Immature natural killer cell (primary cell): ENCODE measurements around the gene SHBG. TPM values are rescaled to one million over a fixed set of nuclear protein-coding genes. Genes with fewer than 3 reads are reported as not detected.
"Not testable (repeated sequence)": the region's sequence is repeated elsewhere in the genome, so short reads cannot be mapped to it uniquely, and the experiment has no call there.

ENCODE experiments used
- DNase-seq, 3 donors: peaks; one replicate each; pipeline ENCODE4 v3.0.0; 2022; ENCODE audit warnings: mixed read lengths in 1 of 3
- H3K27ac Mint-ChIP-seq, 6 donors: one replicate each; pipeline ENCODE4 v1.8.0; 2020; ENCODE audit warnings: mixed read lengths in 6 of 6, mild to moderate bottlenecking in 5 of 6, inconsistent platforms in 4 of 6, moderate library complexity in 3 of 6
- H3K27me3 Mint-ChIP-seq, 3 donors: one replicate each; pipeline ENCODE4 v1.8.0; 2020 to 2021; ENCODE audit warnings: low read depth in 3 of 3, mild to moderate bottlenecking in 3 of 3, mixed read lengths in 3 of 3, moderate library complexity in 3 of 3, inconsistent platforms in 1 of 3
- H3K36me3 Mint-ChIP-seq, 3 donors: one replicate each; pipeline ENCODE4 v1.8.0; 2020; ENCODE audit warnings: mixed read lengths in 3 of 3, inconsistent platforms in 2 of 3, mild to moderate bottlenecking in 2 of 3
- H3K4me1 Mint-ChIP-seq, 2 donors: one replicate each; pipeline ENCODE4 v1.8.0; 2020; ENCODE audit warnings: inconsistent platforms in 2 of 2, mild to moderate bottlenecking in 2 of 2, mixed read lengths in 2 of 2, moderate library complexity in 1 of 2
- H3K4me3 Mint-ChIP-seq, 5 donors: one replicate each; pipeline ENCODE4 v1.8.0; 2020; ENCODE audit warnings: mild to moderate bottlenecking in 5 of 5, mixed read lengths in 5 of 5, inconsistent platforms in 3 of 5, moderate library complexity in 3 of 5
- H3K9me3 Mint-ChIP-seq, 6 donors: one replicate each; pipeline ENCODE4 v1.8.0; 2020; ENCODE audit warnings: mild to moderate bottlenecking in 6 of 6, mixed read lengths in 6 of 6, inconsistent platforms in 4 of 6, moderate library complexity in 3 of 6
- polyA plus RNA-seq, 3 donors: library from polyadenylated mRNA; unstranded; fragments of 300-500 nt; fragmentation: Illumina TruSeq; gene quantifications; one replicate each; pipeline ENCODE4 v1.2.3, GENCODE V29; 2021

SHBG gene
- polyA plus RNA-seq, 3 donors from 2014 or later: not detected

- H3K27me3 Mint-ChIP-seq: peaks cover 0 to 1% (median 0%) of the 10 kb centered on the region in 3 donors
- H3K4me3 Mint-ChIP-seq: no peak overlapping the region
- no peaks in the 10 kb centered on the region for H3K9me3 Mint-ChIP-seq
- no peak for DNase-seq
- no peaks in the 10 kb centered on the region for H3K36me3 Mint-ChIP-seq
- no peak overlapping the region for H3K27ac Mint-ChIP-seq
- H3K4me1 Mint-ChIP-seq: no peaks in the 10 kb centered on the region
Measured at GRCh38 chr17:7620835-7621234, 9.1 kb upstream of the SHBG start.

- Mint-ChIP-seq H3K9me3 (no peaks in the 10 kb centered on the region), H3K27ac (no peak overlapping the region), H3K4me3 (no peak overlapping the region), H3K4me1 (peaks cover 11 to 17% of the 10 kb centered on the region in 2 donors), H3K36me3 (no peaks in the 10 kb centered on the region), H3K27me3 (peaks cover 0 to 4% (median 2%) of the 10 kb centered on the region in 3 donors)
- DNase-seq: no peak
Measured at GRCh38 chr17:7623661-7624060, 6.3 kb upstream of the SHBG start.

- not testable (repeated sequence) for H3K27me3 Mint-ChIP-seq, H3K9me3 Mint-ChIP-seq, DNase-seq, H3K36me3 Mint-ChIP-seq
- Mint-ChIP-seq H3K4me1 (peaks cover 11 to 17% of the 10 kb centered on the region in 2 donors), H3K4me3 (peak overlapping the region in 1 of 5 donors; percentile 50), H3K27ac (peak overlapping the region in 1 of 6 donors; percentile 40)
Measured at GRCh38 chr17:7625749-7626148, 4.2 kb upstream of the SHBG start.

- H3K9me3 Mint-ChIP-seq: no peaks in the 10 kb centered on the region
- no peak for DNase-seq
- H3K27me3 Mint-ChIP-seq: peaks cover 0 to 4% (median 2%) of the 10 kb centered on the region in 3 donors
- peaks cover 11 to 17% of the 10 kb centered on the region in 2 donors for H3K4me1 Mint-ChIP-seq
- no peaks in the 10 kb centered on the region for H3K36me3 Mint-ChIP-seq
- H3K4me3 Mint-ChIP-seq: peak overlapping the region; percentile 30 to 91 (median 88)
- H3K27ac Mint-ChIP-seq: peak overlapping the region; percentile 26 to 92 (median 72)
Measured at GRCh38 chr17:7626307-7626706, 3.6 kb upstream of the SHBG start.

GRCh38 chr17:7626956-7627249, 3.0 kb upstream of the SHBG start:
- Mint-ChIP-seq H3K9me3 (no peaks in the 10 kb centered on the region), H3K27me3 (peaks cover 0 to 4% (median 2%) of the 10 kb centered on the region in 3 donors), H3K27ac (peak overlapping the region; percentile 60 to 92 (median 84)), H3K4me3 (peak overlapping the region; percentile 81 to 91 (median 89)), H3K4me1 (peaks cover 11 to 17% of the 10 kb centered on the region in 2 donors), H3K36me3 (no peaks in the 10 kb centered on the region)
- no peak for DNase-seq

- Mint-ChIP-seq H3K4me3 (peak within 1 kb of the TSS; percentile 81 to 91 (median 89)), H3K9me3 (no peaks in the 10 kb centered on the region)
Measured at GRCh38 chr17:7627250-7628121, 2.4 kb upstream of the SHBG start, which contains the start of gene SAT2. Gene SAT2, minus strand, starts transcription at chr17:7627821. Its CDS starts 186 bp downstream, at chr17:7627635.

GRCh38 chr17:7631398-7632380, 1.8 kb downstream of the SHBG start:
- Mint-ChIP-seq H3K4me3 (no peak overlapping the region), H3K27ac (no peak overlapping the region)

More at GRCh38 chr17:7627250-7628121, 2.4 kb upstream of the SHBG start, which contains the start of gene SAT2:
- no peaks in the 10 kb centered on the region for H3K36me3 Mint-ChIP-seq
- H3K27ac Mint-ChIP-seq: peak within 1 kb of the TSS; percentile 60 to 92 (median 84)
- H3K4me1 Mint-ChIP-seq: peaks cover 11 to 17% of the 10 kb centered on the region in 2 donors
- peak; percentile 82 to 87 (median 86) for DNase-seq
- peaks cover 0 to 4% (median 2%) of the 10 kb centered on the region in 3 donors for H3K27me3 Mint-ChIP-seq

GRCh38 chr17:7632492-7632894, 2.6 kb downstream of the SHBG start:
- peaks cover 0 to 4% of the 10 kb centered on the region in 2 donors for H3K4me1 Mint-ChIP-seq
- H3K27ac Mint-ChIP-seq: peak overlapping the region in 1 of 6 donors; percentile 64
- no peak overlapping the region for H3K4me3 Mint-ChIP-seq
- peak; percentile 9 to 30 (median 23) for DNase-seq
- H3K36me3 Mint-ChIP-seq: no peaks in the 10 kb centered on the region
- H3K9me3 Mint-ChIP-seq: no peaks in the 10 kb centered on the region
- peaks cover 2 to 4% (median 3%) of the 10 kb centered on the region in 3 donors for H3K27me3 Mint-ChIP-seq

More at GRCh38 chr17:7631398-7632380, 1.8 kb downstream of the SHBG start:
- Mint-ChIP-seq H3K4me1 (peaks cover 6 to 11% of the 10 kb centered on the region in 2 donors), H3K27me3 (peaks cover 2 to 4% (median 3%) of the 10 kb centered on the region in 3 donors), H3K36me3 (no peaks in the 10 kb centered on the region), H3K9me3 (no peaks in the 10 kb centered on the region)
- DNase-seq: no peak

- no peaks in the 10 kb centered on the region for H3K9me3 Mint-ChIP-seq
Measured at GRCh38 chr17:7633093-7633492, 3.2 kb downstream of the SHBG start.

GRCh38 chr17:7634384-7634783, 4.4 kb downstream of the SHBG start:
- H3K4me3 Mint-ChIP-seq: no peak overlapping the region
- H3K36me3 Mint-ChIP-seq: no peaks in the 10 kb centered on the region
- H3K27me3 Mint-ChIP-seq: peaks cover 0 to 2% (median 2%) of the 10 kb centered on the region in 3 donors
- no peaks in the 10 kb centered on the region for H3K4me1 Mint-ChIP-seq
- no peak for DNase-seq
- no peaks in the 10 kb centered on the region for H3K9me3 Mint-ChIP-seq
- H3K27ac Mint-ChIP-seq: no peak overlapping the region

More at GRCh38 chr17:7633093-7633492, 3.2 kb downstream of the SHBG start:
- no peaks in the 10 kb centered on the region for H3K36me3 Mint-ChIP-seq
- peaks cover 0 to 2% (median 2%) of the 10 kb centered on the region in 3 donors for H3K27me3 Mint-ChIP-seq
- no peak for DNase-seq
- H3K4me3 Mint-ChIP-seq: no peak overlapping the region
- H3K4me1 Mint-ChIP-seq: peaks cover 0 to 2% of the 10 kb centered on the region in 2 donors
- no peak overlapping the region for H3K27ac Mint-ChIP-seq

- no peak for DNase-seq
- no peak overlapping the region for H3K4me3 Mint-ChIP-seq
- peaks cover 0 to 2% (median 2%) of the 10 kb centered on the region in 3 donors for H3K27me3 Mint-ChIP-seq
- no peak overlapping the region for H3K27ac Mint-ChIP-seq
- no peaks in the 10 kb centered on the region for H3K36me3 Mint-ChIP-seq
- no peaks in the 10 kb centered on the region for H3K9me3 Mint-ChIP-seq
- H3K4me1 Mint-ChIP-seq: no peaks in the 10 kb centered on the region
Measured at GRCh38 chr17:7636163-7636562, 6.2 kb downstream of the SHBG start.

GRCh38 chr17:7640783-7641182, 10.8 kb downstream of the SHBG start:
- no peaks in the 10 kb centered on the region for H3K36me3 Mint-ChIP-seq
- no peak overlapping the region for H3K4me3 Mint-ChIP-seq
- H3K4me1 Mint-ChIP-seq: peaks cover 0 to 2% of the 10 kb centered on the region in 2 donors
- DNase-seq: no peak
- peaks cover 0 to 4% (median 0%) of the 10 kb centered on the region in 3 donors for H3K27me3 Mint-ChIP-seq
- H3K9me3 Mint-ChIP-seq: no peaks in the 10 kb centered on the region
- H3K27ac Mint-ChIP-seq: no peak overlapping the region

GRCh38 chr17:7641635-7642034, 11.7 kb downstream of the SHBG start:
- not testable (repeated sequence) for H3K36me3 Mint-ChIP-seq, H3K27ac Mint-ChIP-seq, H3K9me3 Mint-ChIP-seq, H3K27me3 Mint-ChIP-seq, H3K4me1 Mint-ChIP-seq, DNase-seq
- peak overlapping the region in 1 of 5 donors; percentile 63 for H3K4me3 Mint-ChIP-seq
